Measurements from ENCODE around the gene ZNF684.
"Not testable (repeated sequence)": the region's sequence is repeated elsewhere in the genome, so short reads cannot be mapped to it uniquely, and the experiment has no call there.

ZNF684 gene

GRCh38 chr1:40531381-40532061, at the start of gene ZNF684:
Gene ZNF684, plus strand, starts transcription at chr1:40531637. Its CDS starts 1,530 bp downstream, at chr1:40533167.
- peak; percentile 82 for DNase-seq (ENCODE audit: low read depth)

GRCh38 chr1:40495315-40495903, 36.0 kb upstream of the ZNF684 start:
- no peak for DNase-seq (ENCODE audit: low read depth)

GRCh38 chr1:40502651-40503050, 28.8 kb upstream of the ZNF684 start:
- DNase-seq (ENCODE audit: low read depth): not testable (repeated sequence)

- DNase-seq (ENCODE audit: low read depth): no peak
Observed at GRCh38 chr1:40507973-40508372, 23.5 kb upstream of the ZNF684 start.

GRCh38 chr1:40508375-40509341, 22.8 kb upstream of the ZNF684 start, which contains the start of gene EXO5:
Gene EXO5, plus strand, starts transcription at chr1:40508767. Its CDS starts 5,778 bp downstream, at chr1:40514545.
- DNase-seq (ENCODE audit: low read depth): peak; percentile 50

- no peak for DNase-seq (ENCODE audit: low read depth)
Observed at GRCh38 chr1:40519517-40519916, 11.9 kb upstream of the ZNF684 start.

- no peak for DNase-seq (ENCODE audit: low read depth)
Observed at GRCh38 chr1:40530735-40531380, 579 bp upstream of the ZNF684 start.

- no peak for DNase-seq (ENCODE audit: low read depth)
Observed at GRCh38 chr1:40532062-40532389, 589 bp downstream of the ZNF684 start.

- DNase-seq (ENCODE audit: low read depth): peak; percentile 16
Observed at GRCh38 chr1:40532844-40533424, 1.5 kb downstream of the ZNF684 start.

GRCh38 chr1:40534589-40534988, 3.2 kb downstream of the ZNF684 start:
- no peak for DNase-seq (ENCODE audit: low read depth)

GRCh38 chr1:40535732-40536131, 4.3 kb downstream of the ZNF684 start:
- no peak for DNase-seq (ENCODE audit: low read depth)

- no peak for DNase-seq (ENCODE audit: low read depth)
Observed at GRCh38 chr1:40539338-40539737, 7.9 kb downstream of the ZNF684 start.

- no peak for DNase-seq (ENCODE audit: low read depth)
Observed at GRCh38 chr1:40546957-40547356, 15.5 kb downstream of the ZNF684 start.

- DNase-seq (ENCODE audit: low read depth): no peak
Observed at GRCh38 chr1:40553017-40553416, 21.6 kb downstream of the ZNF684 start.

GRCh38 chr1:40554807-40555206, 23.4 kb downstream of the ZNF684 start:
- DNase-seq (ENCODE audit: low read depth): not testable (repeated sequence)

GRCh38 chr1:40556121-40556520, 24.7 kb downstream of the ZNF684 start:
- no peak for DNase-seq (ENCODE audit: low read depth)

GRCh38 chr1:40558241-40558640, 26.8 kb downstream of the ZNF684 start:
- DNase-seq (ENCODE audit: low read depth): not testable (repeated sequence)

GRCh38 chr1:40562185-40562584, 30.7 kb downstream of the ZNF684 start:
- no peak for DNase-seq (ENCODE audit: low read depth)

GRCh38 chr1:40563266-40563665, 31.8 kb downstream of the ZNF684 start:
- DNase-seq (ENCODE audit: low read depth): no peak

GRCh38 chr1:40564506-40564905, 33.1 kb downstream of the ZNF684 start:
- DNase-seq (ENCODE audit: low read depth): no peak

- DNase-seq (ENCODE audit: low read depth): no peak
Observed at GRCh38 chr1:40564913-40565312, 33.5 kb downstream of the ZNF684 start.

- no peak for DNase-seq (ENCODE audit: low read depth)
Observed at GRCh38 chr1:40567825-40568224, 36.4 kb downstream of the ZNF684 start.
